Lower leg skin (tissue), 4 donors: ENCODE data around the gene NTMT1. TPM values are rescaled to one million over a fixed set of nuclear protein-coding genes. Genes with fewer than 3 reads are reported as not detected.

Experiments used
- DNase-seq, 2 donors: peaks; one replicate each; pipeline ENCODE4 v3.0.0-alpha.2; 2019; ENCODE audit warnings: low spot score in 2 of 2
- H3K4me3 ChIP-seq: fragments of 200-600 bp; sonication (generic); 2 replicates; pipeline ENCODE4 v1.5.1; 2017; ENCODE audit warnings: mild to moderate bottlenecking, low read depth; ENCODE audit not compliant: poor library complexity, severe bottlenecking
- CTCF ChIP-seq, 3 donors: fragments of 450-650 bp; IDR thresholded peaks; one replicate each; pipeline ENCODE4 v1.5.1; 2016; ENCODE audit warnings: antibody characterized with exemption in 3 of 3, mild to moderate bottlenecking in 3 of 3, moderate library complexity in 2 of 3
- POLR2A ChIP-seq, 2 donors: fragments of 450-650 bp; IDR thresholded peaks; one replicate each; pipeline ENCODE4 v1.6.1; 2016 to 2017; ENCODE audit warnings: antibody characterized with exemption in 2 of 2, mild to moderate bottlenecking in 1 of 2, moderate library complexity in 1 of 2
- WGBS, 2 donors: methylation state at CpG; one replicate each; pipeline ENCODE4 v1.1.5; 2018; 5-methylcytosine and 5-hydroxymethylcytosine counted together
- intact Hi-C: fragments of 100-400 bp; cut with DNase I; formaldehyde crosslinking; loops from one replicate; pipeline ENCODE4 v1.15.0; 2023; ENCODE audit warnings: low total_unique reads
- total RNA-seq, 4 donors: library from RNA; depleted of rRNA; stranded (reverse); fragments of >200 nt; gene quantifications; one replicate each; pipeline ENCODE4 v1.1.0, GENCODE V29; 2016

The NTMT1 gene
- total RNA-seq, 4 donors from 2014 or later: 19.7 to 31.0 (median 25.7) TPM

GRCh38 chr9:129630967-129631673 lies 5.2 kb downstream of the NTMT1 start:
- no peak overlapping the region for H3K4me3 ChIP-seq
- TF ChIP-seq CTCF (IDR thresholded peaks at IDR 0.05) (no peak), POLR2A (IDR thresholded peaks at IDR 0.05) (no peak)
- 51 to 53% methylated on average over 21 of the region's 21 CpGs for WGBS, 2 donors
- DNase-seq: no peak
- intact Hi-C loops: no loop called here

GRCh38 chr9:129631674-129632129 lies 5.7 kb downstream of the NTMT1 start:
- TF ChIP-seq CTCF (IDR thresholded peaks at IDR 0.05) (no peak), POLR2A (IDR thresholded peaks at IDR 0.05) (no peak)
- intact Hi-C loops: no loop called here
- no peak overlapping the region for H3K4me3 ChIP-seq
- DNase-seq: no peak
- WGBS, 2 donors: 48 to 52% methylated on average over 19 of the region's 19 CpGs

GRCh38 chr9:129632460-129632859 lies 6.5 kb downstream of the NTMT1 start:
- H3K4me3 ChIP-seq: no peak overlapping the region
- 76 to 80% methylated on average over 11 to 13 of the region's 13 CpGs for WGBS, 2 donors
- DNase-seq: no peak
- no peak for TF ChIP-seq POLR2A (IDR thresholded peaks at IDR 0.05)
- no peak for TF ChIP-seq CTCF (IDR thresholded peaks at IDR 0.05)
- intact Hi-C loops: no loop called here

- H3K4me3 ChIP-seq: no peak overlapping the region
- intact Hi-C loops: no loop called here
- no peak for TF ChIP-seq CTCF (IDR thresholded peaks at IDR 0.05)
- no peak for TF ChIP-seq POLR2A (IDR thresholded peaks at IDR 0.05)
- WGBS, 2 donors: 89 to 96% methylated on average over 4 of the region's 4 CpGs
- no peak for DNase-seq
These were observed 7.2 kb downstream of the NTMT1 start for GRCh38 chr9:129633207-129633606.

GRCh38 chr9:129633848-129634247 lies 7.9 kb downstream of the NTMT1 start:
- DNase-seq: no peak
- 77 to 79% methylated on average over 13 of the region's 13 CpGs for WGBS, 2 donors
- no peak overlapping the region for H3K4me3 ChIP-seq
- intact Hi-C loops: no loop called here
- TF ChIP-seq POLR2A (IDR thresholded peaks at IDR 0.05) (no peak), CTCF (IDR thresholded peaks at IDR 0.05) (no peak)
